COLO829 (cell line): ENCODE results near the gene ULK1.
"Not testable (repeated sequence)": the region's sequence is repeated elsewhere in the genome, so short reads cannot be mapped to it uniquely, and the experiment has no call there.

Source experiments
- DNase-seq: peaks from one replicate; pipeline ENCODE4 v3.0.0; 2012; ENCODE audit warnings: low spot score

The ULK1 gene

GRCh38 chr12:131943389-131943788 lies 49.0 kb downstream of the ULK1 start:
- no peak for DNase-seq

- DNase-seq: no peak
These were observed 49.5 kb downstream of the ULK1 start for GRCh38 chr12:131943876-131944275.

GRCh38 chr12:131944601-131945251 lies 50.3 kb downstream of the ULK1 start:
- DNase-seq: no peak

GRCh38 chr12:131946757-131947156 lies 52.3 kb downstream of the ULK1 start:
- DNase-seq: no peak

- no peak for DNase-seq
These were observed 53.1 kb downstream of the ULK1 start for GRCh38 chr12:131947482-131948027.

GRCh38 chr12:131948166-131948712 lies 53.8 kb downstream of the ULK1 start:
- DNase-seq: no peak

GRCh38 chr12:131948713-131949430 lies 54.5 kb downstream of the ULK1 start:
- DNase-seq: not testable (repeated sequence)

- peak; percentile 86 for DNase-seq
These were observed 55.2 kb downstream of the ULK1 start, which contains the start of gene EP400 for GRCh38 chr12:131949431-131950181. EP400 (plus strand) TSS chr12:131949942; CDS start chr12:131960620, 10,678 bp downstream.

GRCh38 chr12:131950182-131950913 lies 55.9 kb downstream of the ULK1 start:
- DNase-seq: no peak

- DNase-seq: not testable (repeated sequence)
These were observed 59.4 kb downstream of the ULK1 start for GRCh38 chr12:131953810-131954209.

GRCh38 chr12:131954460-131954859 lies 60.0 kb downstream of the ULK1 start:
- DNase-seq: not testable (repeated sequence)

- no peak for DNase-seq
These were observed 64.7 kb downstream of the ULK1 start for GRCh38 chr12:131959116-131959515.

- DNase-seq: no peak
These were observed 65.5 kb downstream of the ULK1 start for GRCh38 chr12:131959641-131960589.

- not testable (repeated sequence) for DNase-seq
These were observed 66.3 kb downstream of the ULK1 start for GRCh38 chr12:131960590-131961325.

- DNase-seq: not testable (repeated sequence)
These were observed 66.9 kb downstream of the ULK1 start for GRCh38 chr12:131961328-131961727.

GRCh38 chr12:131962069-131962468 lies 67.6 kb downstream of the ULK1 start:
- DNase-seq: no peak

- DNase-seq: no peak
These were observed 69.0 kb downstream of the ULK1 start for GRCh38 chr12:131963381-131963780.

GRCh38 chr12:131965073-131965472 lies 70.7 kb downstream of the ULK1 start:
- DNase-seq: no peak

GRCh38 chr12:131971226-131971625 lies 76.8 kb downstream of the ULK1 start:
- no peak for DNase-seq
